Left kidney (tissue), 2 donors: ENCODE measurements around the gene COQ10A. TPM values are rescaled to one million over a fixed set of nuclear protein-coding genes. Genes with fewer than 3 reads are reported as not detected.
"Not testable (repeated sequence)": the region's sequence is repeated elsewhere in the genome, so short reads cannot be mapped to it uniquely, and the experiment has no call there.

Experiments
- DNase-seq: peaks from one replicate; pipeline ENCODE4 v3.0.0-alpha.2; 2013
- polyA plus RNA-seq: library from polyadenylated mRNA; unstranded; fragments of 120-200 nt; gene quantifications from one replicate; pipeline ENCODE4 v1.2.1, GENCODE V29; 2013; ENCODE audit not compliant: insufficient read length

COQ10A gene
- polyA plus RNA-seq, 1 donor = 23.7 TPM

GRCh38 chr12:56272468-56272867 is 5.7 kb downstream of the COQ10A start:
- DNase-seq = not testable (repeated sequence)

GRCh38 chr12:56274299-56274698 is 7.6 kb downstream of the COQ10A start:
- DNase-seq = no peak

- no peak for DNase-seq
These were observed 12.2 kb downstream of the COQ10A start for GRCh38 chr12:56278905-56279304.

GRCh38 chr12:56280849-56281248 is 14.1 kb downstream of the COQ10A start:
- DNase-seq = no peak

- no peak for DNase-seq
These were observed 15.3 kb downstream of the COQ10A start for GRCh38 chr12:56282030-56282429.

DNA sequence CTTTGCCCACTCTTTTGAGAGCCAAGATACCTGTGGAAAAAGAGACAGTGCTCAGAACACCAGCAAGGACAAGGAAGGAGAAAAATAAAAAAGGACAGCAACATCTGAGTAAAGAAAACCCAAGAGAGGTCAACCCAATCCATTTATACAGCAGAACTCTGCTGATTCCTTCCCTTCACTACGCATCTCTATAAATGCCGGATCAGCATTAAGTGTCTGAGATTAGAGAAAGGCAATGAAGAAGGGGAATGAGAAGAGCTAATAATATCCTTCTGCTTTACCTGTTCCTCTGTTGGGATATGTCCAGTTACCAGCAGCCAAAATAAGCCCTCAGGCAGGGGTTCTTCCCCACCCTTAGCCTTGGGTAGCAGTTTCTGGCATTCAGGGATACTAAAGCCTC is 15.8 kb downstream of the COQ10A start:
- no peak for DNase-seq

DNA sequence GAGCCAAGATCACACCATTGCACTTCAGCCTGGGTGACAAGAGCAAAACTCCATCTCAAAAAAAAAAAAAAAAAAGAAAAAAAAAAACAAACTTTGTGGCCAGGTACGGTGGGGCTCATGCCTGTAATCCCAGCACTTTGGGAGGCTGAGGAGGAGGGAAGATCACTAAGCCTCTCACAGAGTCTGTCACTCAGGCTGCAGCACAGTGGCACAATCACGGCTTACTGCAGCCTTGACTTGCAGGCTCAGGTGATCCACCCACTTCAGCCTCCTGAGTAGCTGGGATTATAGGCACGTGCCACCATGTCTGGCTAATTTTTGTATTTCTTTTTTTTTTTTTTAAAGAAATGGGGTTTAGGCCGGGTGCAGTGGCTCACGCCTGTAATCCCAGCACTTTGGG is 17.5 kb downstream of the COQ10A start:
- DNase-seq = not testable (repeated sequence)

- no peak for DNase-seq
These were observed 19.5 kb downstream of the COQ10A start for GRCh38 chr12:56286044-56286830.

DNA sequence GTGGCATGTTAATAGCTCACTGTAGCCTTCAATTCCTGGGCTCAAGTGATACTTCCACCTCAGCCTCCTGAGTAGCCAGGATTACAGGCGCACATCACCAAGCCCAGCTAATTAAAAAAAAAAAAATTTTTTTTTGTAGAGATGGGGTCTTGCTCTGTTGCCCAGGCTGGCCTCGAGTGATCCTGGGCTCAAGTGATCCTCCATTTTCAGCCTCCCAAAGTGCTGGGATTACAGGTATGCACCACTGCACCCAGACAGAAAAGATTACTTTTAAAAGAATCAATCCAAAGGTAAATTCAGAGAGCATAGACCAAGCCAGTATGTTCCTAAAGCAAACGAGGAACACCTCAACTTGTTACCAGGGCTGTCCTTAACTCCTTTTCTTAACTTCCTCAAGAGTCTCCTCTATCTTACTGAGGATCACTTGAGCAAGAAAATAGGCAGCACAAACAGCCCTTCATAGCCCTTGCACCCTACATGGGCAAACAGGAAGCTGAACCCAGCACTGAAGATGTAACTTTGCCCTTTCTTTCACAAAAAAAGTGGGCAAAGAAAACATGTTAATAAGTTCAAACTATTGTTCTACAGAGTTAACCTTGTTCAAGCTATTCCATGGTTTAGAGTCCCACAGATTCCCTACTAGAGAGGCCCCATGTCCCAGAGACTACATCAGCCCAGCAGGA is 22.1 kb downstream of the COQ10A start:
- no peak for DNase-seq

DNA sequence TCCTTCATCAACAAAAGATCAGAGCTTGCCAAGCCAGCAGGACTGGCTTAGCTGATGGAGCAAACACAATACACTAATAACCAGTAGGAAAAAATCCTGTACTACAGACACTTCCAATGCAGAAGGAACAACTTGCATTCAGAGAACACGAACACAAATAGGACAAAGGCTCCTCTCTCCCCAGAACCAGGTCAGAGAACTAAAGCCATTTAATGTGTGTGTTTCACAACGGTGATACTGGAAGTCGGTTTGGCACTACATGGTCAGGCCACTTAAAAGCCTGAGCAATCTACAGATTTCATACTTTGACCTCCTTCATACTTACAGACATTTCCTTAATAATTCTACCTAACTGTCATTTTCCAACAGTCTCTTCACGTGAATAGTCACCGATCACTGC is 27.1 kb downstream of the COQ10A start:
- no peak for DNase-seq

DNA sequence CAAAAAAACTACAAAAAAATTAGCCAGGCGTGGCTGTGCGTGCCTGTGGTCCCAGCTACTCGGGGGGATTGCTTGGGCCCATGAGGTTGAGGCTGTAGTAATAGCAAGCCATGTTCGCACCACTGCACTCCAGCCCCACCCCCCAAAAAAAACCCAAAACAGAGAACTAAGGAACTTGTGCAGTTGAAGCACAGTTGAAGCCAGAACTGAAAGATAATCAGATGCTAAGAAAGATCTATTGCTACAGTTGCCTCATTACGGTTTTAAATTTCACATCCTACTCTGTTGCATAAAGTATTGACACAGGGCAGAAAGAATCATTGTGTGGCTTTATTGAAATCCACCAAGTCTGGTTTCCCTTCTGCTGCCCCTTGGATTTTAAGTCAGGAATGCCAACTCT is 29.6 kb downstream of the COQ10A start:
- no peak for DNase-seq

DNA sequence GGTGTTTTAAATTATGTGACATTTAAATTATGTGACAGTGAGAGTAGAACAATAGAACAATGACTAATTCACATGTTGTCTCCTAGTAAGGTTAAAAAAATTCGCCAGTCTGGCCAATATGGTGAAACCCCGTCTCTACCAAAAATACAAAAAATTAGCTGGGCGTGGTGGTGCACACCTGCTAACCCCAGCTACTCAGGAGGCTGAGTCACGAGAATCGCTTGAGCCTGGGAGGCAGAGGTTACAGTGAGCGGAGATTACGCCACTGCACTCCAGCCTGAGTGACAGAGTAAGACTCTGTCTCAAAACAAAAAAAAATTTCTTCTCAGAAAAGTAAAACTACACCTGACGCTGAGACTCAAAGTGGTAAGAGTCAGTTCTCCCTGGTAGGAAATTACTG is 30.7 kb downstream of the COQ10A start:
- DNase-seq = no peak

- DNase-seq = no peak
These were observed 32.1 kb downstream of the COQ10A start for GRCh38 chr12:56298828-56299227.

- no peak for DNase-seq
These were observed 32.6 kb downstream of the COQ10A start for GRCh38 chr12:56299308-56299852.

- peak; percentile 98 for DNase-seq
These were observed 33.3 kb downstream of the COQ10A start, which contains the start of gene CS for GRCh38 chr12:56299853-56300643. Gene CS, minus strand, starts transcription at chr12:56300330. Its CDS starts 129 bp downstream, at chr12:56300201.

DNA sequence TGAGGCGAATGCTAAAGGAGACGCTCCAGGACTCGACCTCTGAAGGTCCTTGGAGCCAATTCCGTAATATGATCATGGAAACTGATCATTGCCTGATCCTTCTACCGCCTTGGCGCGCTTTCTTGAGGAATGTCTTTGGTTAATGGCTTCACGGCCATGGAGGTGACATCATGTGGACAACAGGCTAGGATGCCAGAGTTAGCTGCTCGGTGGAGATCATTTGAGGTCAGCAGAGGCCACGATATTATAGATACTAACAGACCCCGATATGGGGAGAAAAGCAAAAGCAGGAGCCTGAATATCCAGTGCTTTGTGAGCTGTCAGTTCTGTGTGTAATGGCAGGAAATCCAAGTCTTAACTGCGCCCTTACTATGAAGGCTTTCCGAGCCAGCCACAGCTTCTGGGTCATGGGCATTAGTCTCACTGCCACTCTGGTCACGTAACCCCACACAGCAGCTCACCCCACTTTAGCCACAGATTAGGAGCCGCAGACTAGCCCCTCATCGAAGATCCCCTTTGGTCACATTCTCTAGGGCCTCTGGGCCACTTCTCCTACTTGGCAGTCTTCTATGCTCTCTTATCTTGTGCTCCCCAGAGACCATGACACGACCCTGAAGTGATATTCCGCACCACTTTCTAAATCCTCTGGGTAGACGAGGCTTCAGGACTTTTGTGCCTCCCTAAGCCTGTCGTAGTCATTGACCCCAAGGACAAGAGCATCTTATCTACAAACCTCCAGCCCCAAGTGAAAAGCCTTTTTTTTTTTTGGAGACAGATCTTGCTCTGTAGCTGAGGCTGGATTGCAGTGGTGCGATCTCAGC is 34.1 kb downstream of the COQ10A start:
- no peak for DNase-seq

- no peak for DNase-seq
These were observed 37.5 kb downstream of the COQ10A start for GRCh38 chr12:56304276-56304675.

- no peak for DNase-seq
These were observed 38.3 kb downstream of the COQ10A start for GRCh38 chr12:56304872-56305590.

- no peak for DNase-seq
These were observed 40.7 kb downstream of the COQ10A start for GRCh38 chr12:56307221-56307965.

DNA sequence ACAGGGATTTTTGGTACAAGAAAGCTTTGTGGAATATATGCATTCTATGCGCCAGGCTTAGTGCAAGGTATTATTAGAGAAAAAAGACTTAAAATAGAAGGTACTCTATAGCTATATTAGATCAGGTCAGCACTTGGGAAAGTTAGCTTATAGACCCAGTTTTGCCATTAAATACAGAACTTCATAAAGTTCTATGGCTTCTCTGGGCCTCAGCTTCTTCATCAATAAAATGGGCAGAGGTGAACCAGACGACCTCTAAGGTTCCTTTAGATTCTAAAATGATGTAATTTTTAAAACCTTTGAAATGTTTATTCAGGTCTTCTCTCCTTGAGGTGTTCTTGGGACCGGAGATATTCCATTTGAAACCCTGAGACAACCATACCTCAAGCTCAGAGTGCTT is 42.0 kb downstream of the COQ10A start:
- DNase-seq = no peak
